Kidney (tissue), 14 donors: ENCODE measurements around the gene SBNO2. TPM values are rescaled to one million over a fixed set of nuclear protein-coding genes. Genes with fewer than 3 reads are reported as not detected.

Experiments
- DNase-seq, 5 donors: peaks; one replicate each; pipeline ENCODE4 v3.0.0-alpha.2; 2013 to 2020
- FAIRE-seq: peaks from 2 replicates; lab custom pipeline; 2012; peaks lifted over from hg19 to GRCh38; lab: Jason Lieb, UNC
- H3K27ac ChIP-seq, 2 donors: one replicate each; pipeline ENCODE4 v1.7.0; 2013; ENCODE audit warnings: low read depth in 2 of 2, low read length in 2 of 2, inconsistent platforms in 1 of 2
- H3K27me3 ChIP-seq: one replicate; pipeline ENCODE4 v1.7.1; 2013; ENCODE audit warnings: low read length, inconsistent platforms; ENCODE audit not compliant: control insufficient read depth, insufficient read depth
- H3K36me3 ChIP-seq, 3 donors: one replicate each; pipeline versions ENCODE4 v1.7.0 to v1.7.1; 2013; ENCODE audit warnings: low read length in 3 of 3, control low read depth in 1 of 3, inconsistent platforms in 1 of 3; ENCODE audit not compliant: insufficient read depth in 3 of 3, control insufficient read depth in 2 of 3
- H3K4me1 ChIP-seq, 3 donors: one replicate each; pipeline versions ENCODE4 v1.7.0 to v1.7.1; 2013; ENCODE audit warnings: low read length in 3 of 3, inconsistent platforms in 1 of 3, low read depth in 1 of 3; ENCODE audit not compliant: control insufficient read depth in 2 of 3, insufficient read depth in 2 of 3
- H3K4me3 ChIP-seq, 3 donors: one replicate each; pipeline versions ENCODE4 v1.7.0 to v1.8.1; 2013; ENCODE audit warnings: low read length in 3 of 3, control low read depth in 1 of 3, inconsistent platforms in 1 of 3
- H3K9ac ChIP-seq, 3 donors: one replicate each; pipeline versions ENCODE4 v1.7.0 to v1.7.1; 2013; ENCODE audit warnings: low read length in 3 of 3, control low read depth in 1 of 3, inconsistent platforms in 1 of 3
- H3K9me3 ChIP-seq, 3 donors: one replicate each; pipeline versions ENCODE4 v1.7.0 to v1.7.1; 2013; ENCODE audit warnings: low read length in 3 of 3, control low read depth in 1 of 3, inconsistent platforms in 1 of 3; ENCODE audit not compliant: control insufficient read depth in 2 of 3, insufficient read depth in 1 of 3
- CTCF ChIP-seq: IDR thresholded peaks from 3 replicates; pipeline ENCODE4 v1.5.1; 2012; ENCODE audit warnings: mild to moderate bottlenecking, moderate library complexity, borderline replicate concordance; ENCODE audit not compliant: insufficient read depth; ENCODE audit errors: extremely low read depth
- intact Hi-C: fragments of 100-400 bp; cut with DNase I; formaldehyde crosslinking; loops from one replicate; pipeline ENCODE4 v1.11.1; 2022
- polyA plus RNA-seq: library from polyadenylated mRNA; stranded (reverse); fragments of 350-450 nt; fragmentation: Illumina TruSeq; extraction: RNeasy Lipid Tissue Mini Kit (QIAGEN cat#74804); gene quantifications from one replicate; pipeline ENCODE4 v1.2.3, GENCODE V29; 2014; ENCODE audit warnings: low read depth, low replicate concordance; ENCODE audit not compliant: insufficient read depth
- total RNA-seq: library from RNA; stranded (reverse); fragmentation: NEBNext Ultra II Directional; extraction: Animal tissue kit (Norgen Biotek cat#: 25700); gene quantifications from one replicate; pipeline ENCODE4 v1.2.1, GENCODE V29; 2021
- donor health status: control.
- donor health status: control.
- donor health status: control.
- donor health status: control.
- donor health status: control.
- donor health status: DM: yes; HTN: yes; CAD: no.
- donor health status: Normal renal cell carcinoma (clear cell type).

Gene SBNO2
- total and polyA plus RNA-seq, 2 donors from 2014 or later = 12.2 to 156 TPM

- TF ChIP-seq CTCF = no peak
- Histone ChIP-seq H3K9ac (no peak overlapping the region), H3K4me3 (no peak overlapping the region), H3K36me3 (no peaks in the 10 kb centered on the region), H3K27ac (peak overlapping the region; percentile 85 to 87), H3K4me1 (peaks cover 0 to 13% (median 0%) of the 10 kb centered on the region in 3 donors), H3K9me3 (no peaks in the 10 kb centered on the region), H3K27me3 (no peaks in the 10 kb centered on the region)
- intact Hi-C loops = loop anchor here (10.0 kb wide), 1 partner anchor 59 kb away; no protein-coding TSS in a partner anchor
- FAIRE-seq (no peak), DNase-seq (peak in 3 of 5 donors; percentile 43 to 92 (median 45))
These were observed 9.6 kb upstream of the SBNO2 start for GRCh38 chr19:1183543-1184172.

- H3K9ac ChIP-seq = no peak overlapping the region
- H3K27ac ChIP-seq = no peak overlapping the region
- peaks cover 0 to 13% (median 0%) of the 10 kb centered on the region in 3 donors for H3K4me1 ChIP-seq
- no peaks in the 10 kb centered on the region for H3K27me3 ChIP-seq
- no peak overlapping the region for H3K4me3 ChIP-seq
- no peaks in the 10 kb centered on the region for H3K9me3 ChIP-seq
- H3K36me3 ChIP-seq = no peaks in the 10 kb centered on the region
- DNase-seq (no peak), FAIRE-seq (no peak)
- TF ChIP-seq CTCF = no peak
- intact Hi-C loops = loop anchor here (10.0 kb wide), 1 partner anchor 58 kb away; no protein-coding TSS in a partner anchor
These were observed 8.7 kb upstream of the SBNO2 start for GRCh38 chr19:1182727-1183126.

GRCh38 chr19:1182068-1182467, 8.0 kb upstream of the SBNO2 start:
- no peak overlapping the region for H3K9ac ChIP-seq
- TF ChIP-seq CTCF = no peak
- intact Hi-C loops = loop anchor here (10.0 kb wide), 1 partner anchor 57 kb away; no protein-coding TSS in a partner anchor
- H3K4me3 ChIP-seq = no peak overlapping the region
- FAIRE-seq (no peak), DNase-seq (no peak)
- peak overlapping the region; percentile 84 to 86 for H3K27ac ChIP-seq
- no peaks in the 10 kb centered on the region for H3K9me3 ChIP-seq
- no peaks in the 10 kb centered on the region for H3K36me3 ChIP-seq
- H3K4me1 ChIP-seq = peaks cover 0 to 13% (median 0%) of the 10 kb centered on the region in 3 donors
- no peaks in the 10 kb centered on the region for H3K27me3 ChIP-seq
